Measurements from ENCODE around the gene CACFD1. TPM values are rescaled to one million over a fixed set of nuclear protein-coding genes. Genes with fewer than 3 reads are reported as not detected.

Gene CACFD1
- total RNA-seq, 1 experiment from 2014 or later = 10.6 TPM

GRCh38 chr9:133489253-133490190, 29.7 kb downstream of the CACFD1 start:
- POLR2A ChIA-PET (ENCODE audit: low non-redundant PET) = no interaction called here
- TF ChIP-seq EZH2 (IDR thresholded peaks at IDR 0.05; ENCODE audit: borderline replicate concordance, low read depth, low read length, poor library complexity, severe bottlenecking) (no peak), CTCF (conservative IDR thresholded peaks at IDR 0.05; ENCODE audit: low read depth, low read length) (no peak)
- Histone ChIP-seq H3K27me3 (replicated peaks; ENCODE audit: insufficient read depth, low read depth, low read length, poor library complexity) (no peaks in the 10 kb centered on the region), H3K4me1 (ENCODE audit: insufficient read depth, low read length, poor library complexity, severe bottlenecking) (peaks cover 3% of the 10 kb centered on the region), H3K4me3 (ENCODE audit: low read depth, low read length, poor library complexity, severe bottlenecking) (no peak overlapping the region), H3K36me3 (ENCODE audit: insufficient read depth, low read length, poor library complexity, severe bottlenecking) (no peaks in the 10 kb centered on the region), H3K9me3 (ENCODE audit: low read depth, low read length, poor library complexity, severe bottlenecking) (no peaks in the 10 kb centered on the region), H3K27ac (ENCODE audit: low read depth, low read length, poor library complexity, severe bottlenecking) (no peak overlapping the region)
- DNase-seq (ENCODE audit: low spot score) = no peak
- no TSS peak for BruUV-seq (replicated peaks)
- intact Hi-C loops (cut with micrococcal nuclease; ENCODE audit: unreplicated experiment) = no loop called here
- CTCF ChIA-PET = no interaction called here

GRCh38 chr9:133490201-133490681, 30.5 kb downstream of the CACFD1 start:
- Histone ChIP-seq H3K9me3 (ENCODE audit: low read depth, low read length, poor library complexity, severe bottlenecking) (no peaks in the 10 kb centered on the region), H3K4me3 (ENCODE audit: low read depth, low read length, poor library complexity, severe bottlenecking) (no peak overlapping the region), H3K4me1 (ENCODE audit: insufficient read depth, low read length, poor library complexity, severe bottlenecking) (no peaks in the 10 kb centered on the region), H3K36me3 (ENCODE audit: insufficient read depth, low read length, poor library complexity, severe bottlenecking) (no peaks in the 10 kb centered on the region), H3K27me3 (replicated peaks; ENCODE audit: insufficient read depth, low read depth, low read length, poor library complexity) (no peaks in the 10 kb centered on the region), H3K27ac (ENCODE audit: low read depth, low read length, poor library complexity, severe bottlenecking) (no peak overlapping the region)
- TF ChIP-seq CTCF (conservative IDR thresholded peaks at IDR 0.05; ENCODE audit: low read depth, low read length) = no peak
- no peak for TF ChIP-seq EZH2 (IDR thresholded peaks at IDR 0.05; ENCODE audit: borderline replicate concordance, low read depth, low read length, poor library complexity, severe bottlenecking)
- CTCF ChIA-PET = no interaction called here
- DNase-seq (ENCODE audit: low spot score) = no peak
- POLR2A ChIA-PET (ENCODE audit: low non-redundant PET) = interaction anchor here (0.6 kb wide), 1 partner anchor 205 kb away, joined by 5 read pairs; no protein-coding TSS in a partner anchor
- intact Hi-C loops (cut with micrococcal nuclease; ENCODE audit: unreplicated experiment) = no loop called here
- no TSS peak for BruUV-seq (replicated peaks)

GRCh38 chr9:133490865-133491655, 31.3 kb downstream of the CACFD1 start:
- Histone ChIP-seq H3K4me1 (ENCODE audit: insufficient read depth, low read length, poor library complexity, severe bottlenecking) (no peaks in the 10 kb centered on the region), H3K36me3 (ENCODE audit: insufficient read depth, low read length, poor library complexity, severe bottlenecking) (no peaks in the 10 kb centered on the region), H3K27ac (ENCODE audit: low read depth, low read length, poor library complexity, severe bottlenecking) (no peak overlapping the region), H3K4me3 (ENCODE audit: low read depth, low read length, poor library complexity, severe bottlenecking) (no peak overlapping the region), H3K9me3 (ENCODE audit: low read depth, low read length, poor library complexity, severe bottlenecking) (no peaks in the 10 kb centered on the region), H3K27me3 (replicated peaks; ENCODE audit: insufficient read depth, low read depth, low read length, poor library complexity) (no peaks in the 10 kb centered on the region)
- intact Hi-C loops (cut with micrococcal nuclease; ENCODE audit: unreplicated experiment) = no loop called here
- ChIA-PET POLR2A (ENCODE audit: low non-redundant PET) (interaction anchor here (0.6 to 0.7 kb wide), 2 partner anchors 87 to 205 kb away, joined by 5 to 22 read pairs; no protein-coding TSS in a partner anchor), CTCF (interaction anchor here (0.7 kb wide), 1 partner anchor 301 kb away, joined by 5 read pairs; no protein-coding TSS in a partner anchor)
- BruUV-seq (replicated peaks) = no TSS peak
- peak; percentile 22 for DNase-seq (ENCODE audit: low spot score)
- TF ChIP-seq EZH2 (IDR thresholded peaks at IDR 0.05; ENCODE audit: borderline replicate concordance, low read depth, low read length, poor library complexity, severe bottlenecking) (no peak), CTCF (conservative IDR thresholded peaks at IDR 0.05; ENCODE audit: low read depth, low read length) (no peak)
